HUES48 (cell line): ENCODE data around the gene PIBF1.

Experiments
- H3K27ac ChIP-seq: one replicate; pipeline ENCODE4 v1.7.0; 2013; ENCODE audit warnings: low read depth, low read length, inconsistent platforms
- H3K27me3 ChIP-seq: 2 replicates; pipeline ENCODE4 v1.6.1; 2013; ENCODE audit warnings: mild to moderate bottlenecking, low read length; ENCODE audit not compliant: control insufficient read depth, insufficient read depth
- H3K36me3 ChIP-seq: 2 replicates; pipeline ENCODE4 v1.6.1; 2013; ENCODE audit warnings: low read length; ENCODE audit not compliant: control insufficient read depth, insufficient read depth
- H3K4me1 ChIP-seq: 2 replicates; pipeline ENCODE4 v1.6.1; 2013; ENCODE audit warnings: mild to moderate bottlenecking, low read length; ENCODE audit not compliant: control insufficient read depth, insufficient read depth
- H3K4me3 ChIP-seq: 2 replicates; pipeline ENCODE4 v1.5.1; 2013; ENCODE audit warnings: mild to moderate bottlenecking, low read depth, low read length
- H3K9ac ChIP-seq: 2 replicates; pipeline ENCODE4 v1.6.1; 2013; ENCODE audit warnings: mild to moderate bottlenecking, low read depth, low read length, moderate library complexity
- H3K9me3 ChIP-seq: 2 replicates; pipeline ENCODE4 v1.6.1; 2013; ENCODE audit warnings: low read length; ENCODE audit not compliant: control insufficient read depth, insufficient read depth

PIBF1 gene

GRCh38 chr13:73018336-73018735 is 236.4 kb downstream of the PIBF1 start:
- Histone ChIP-seq H3K36me3 (no peaks in the 10 kb centered on the region), H3K27me3 (no peaks in the 10 kb centered on the region), H3K4me1 (no peaks in the 10 kb centered on the region), H3K9ac (no peak overlapping the region), H3K9me3 (no peaks in the 10 kb centered on the region), H3K27ac (no peak overlapping the region), H3K4me3 (no peak overlapping the region)

- Histone ChIP-seq H3K4me3 (no peak overlapping the region), H3K36me3 (no peaks in the 10 kb centered on the region), H3K27ac (no peak overlapping the region), H3K4me1 (no peaks in the 10 kb centered on the region), H3K9ac (no peak overlapping the region), H3K27me3 (no peaks in the 10 kb centered on the region), H3K9me3 (no peaks in the 10 kb centered on the region)
Observed at GRCh38 chr13:73025217-73026012, 243.5 kb downstream of the PIBF1 start.

- no peak overlapping the region for H3K27ac ChIP-seq
Observed at GRCh38 chr13:73034901-73035300, 253.0 kb downstream of the PIBF1 start.

GRCh38 chr13:73035660-73036059 is 253.7 kb downstream of the PIBF1 start:
- H3K9ac ChIP-seq: no peak overlapping the region
- no peak overlapping the region for H3K4me3 ChIP-seq
- H3K27ac ChIP-seq: no peak overlapping the region
- H3K4me1 ChIP-seq: peaks cover 28% of the 10 kb centered on the region
- no peaks in the 10 kb centered on the region for H3K9me3 ChIP-seq
- H3K36me3 ChIP-seq: no peaks in the 10 kb centered on the region
- 0 out of 2 replicates have a peak, but pooled peaks cover 5% of the 10 kb centered on the region for H3K27me3 ChIP-seq

More at GRCh38 chr13:73034901-73035300, 253.0 kb downstream of the PIBF1 start:
- Histone ChIP-seq H3K27me3 (0 out of 2 replicates have a peak, but pooled peaks cover 5% of the 10 kb centered on the region), H3K9ac (no peak overlapping the region), H3K9me3 (no peaks in the 10 kb centered on the region), H3K4me1 (peaks cover 22% of the 10 kb centered on the region), H3K36me3 (no peaks in the 10 kb centered on the region), H3K4me3 (no peak overlapping the region)

DNA sequence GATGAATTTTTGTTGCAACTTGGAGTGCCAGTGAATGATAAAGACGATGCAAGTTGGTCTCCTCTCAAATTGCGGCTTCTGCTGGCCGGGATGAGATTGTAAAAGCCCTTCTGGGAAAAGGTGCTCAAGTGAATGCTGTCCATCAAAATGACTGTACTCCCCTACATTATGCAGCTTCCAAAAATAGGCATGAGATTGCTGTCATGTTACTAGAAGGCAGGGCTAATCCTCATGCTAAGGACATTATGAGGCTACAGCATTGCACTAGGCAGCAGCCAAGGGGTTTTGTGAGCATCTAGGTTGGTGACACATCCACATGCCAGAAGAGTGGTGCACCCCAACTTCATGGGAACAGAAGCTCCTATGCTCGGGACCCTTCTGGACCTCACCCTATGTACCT is 254.6 kb downstream of the PIBF1 start:
- Histone ChIP-seq H3K4me3 (no peak overlapping the region), H3K9ac (no peak overlapping the region), H3K27ac (no peak overlapping the region), H3K36me3 (no peaks in the 10 kb centered on the region), H3K4me1 (peaks cover 28% of the 10 kb centered on the region), H3K9me3 (no peaks in the 10 kb centered on the region), H3K27me3 (0 out of 2 replicates have a peak, but pooled peaks cover 5% of the 10 kb centered on the region)

DNA sequence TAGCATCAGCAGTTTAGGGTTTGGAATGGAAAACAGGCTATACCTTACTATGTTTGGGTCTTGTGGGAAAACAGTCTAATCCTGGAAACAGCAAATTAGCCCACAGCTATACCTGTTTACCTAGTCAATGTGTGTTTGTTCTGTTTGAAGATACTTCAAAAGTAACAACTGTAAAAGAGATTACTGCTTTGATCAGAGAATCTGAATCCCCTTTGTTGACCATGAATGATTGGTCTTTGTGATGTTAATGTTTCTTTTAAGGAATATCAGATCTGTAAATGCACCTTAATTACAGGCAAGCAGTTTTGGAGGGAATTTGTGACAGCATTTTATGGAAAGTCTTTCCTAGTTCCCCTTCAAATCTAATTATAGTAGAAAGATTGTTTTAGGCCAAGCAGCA is 256.1 kb downstream of the PIBF1 start:
- H3K27ac ChIP-seq: no peak overlapping the region
- 0 out of 2 replicates have a peak, but pooled peaks cover 5% of the 10 kb centered on the region for H3K27me3 ChIP-seq
- H3K9me3 ChIP-seq: no peaks in the 10 kb centered on the region
- H3K4me1 ChIP-seq: peaks cover 28% of the 10 kb centered on the region
- no peak overlapping the region for H3K4me3 ChIP-seq
- no peak overlapping the region for H3K9ac ChIP-seq
- H3K36me3 ChIP-seq: no peaks in the 10 kb centered on the region

DNA sequence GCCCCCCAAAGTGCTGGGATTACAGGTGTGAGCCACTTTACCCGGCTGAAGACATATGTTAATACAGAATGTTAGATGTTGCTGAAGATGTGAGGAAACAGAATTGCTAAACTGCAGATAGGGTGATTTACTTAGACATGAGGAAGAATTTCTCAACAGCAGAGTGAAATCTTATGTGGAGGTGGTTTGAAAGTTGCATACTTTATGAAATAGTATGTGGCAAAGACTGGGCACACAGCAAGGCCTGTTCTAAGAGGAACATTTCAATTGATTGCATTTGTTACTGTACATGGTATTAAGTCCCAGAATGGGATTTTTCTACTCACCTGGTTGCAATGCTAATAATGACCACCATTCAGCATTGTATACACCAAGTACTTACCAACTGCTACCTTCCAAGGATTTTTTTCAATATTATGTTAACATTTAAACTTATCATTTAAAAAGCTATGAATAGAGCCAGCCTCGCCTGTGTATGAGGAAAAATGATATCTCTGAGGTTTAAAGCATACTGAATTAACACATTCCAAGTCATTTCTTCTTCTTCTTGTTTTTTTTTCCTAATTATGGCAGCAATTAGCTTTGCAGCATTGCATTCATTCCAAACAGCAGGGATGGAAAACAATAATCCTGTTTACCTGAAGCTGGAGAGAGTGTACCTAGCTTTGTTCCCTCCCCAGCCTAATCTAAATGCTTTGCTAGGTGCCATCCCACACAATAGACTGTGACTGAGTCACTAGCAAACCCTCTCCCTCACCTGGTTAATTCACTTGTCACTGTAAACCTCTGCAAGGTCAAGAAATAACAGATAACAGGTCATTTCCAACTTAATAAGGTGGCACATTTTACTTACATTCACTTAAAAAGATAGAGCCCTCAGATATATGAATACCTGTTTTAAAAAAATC is 257.5 kb downstream of the PIBF1 start:
- 0 out of 2 replicates have a peak, but pooled peaks cover 5% of the 10 kb centered on the region for H3K27me3 ChIP-seq
- H3K27ac ChIP-seq: peak overlapping the region; percentile 46
- peaks cover 28% of the 10 kb centered on the region for H3K4me1 ChIP-seq
- H3K36me3 ChIP-seq: no peaks in the 10 kb centered on the region
- no peak overlapping the region for H3K9ac ChIP-seq
- H3K4me3 ChIP-seq: no peak overlapping the region
- no peaks in the 10 kb centered on the region for H3K9me3 ChIP-seq

DNA sequence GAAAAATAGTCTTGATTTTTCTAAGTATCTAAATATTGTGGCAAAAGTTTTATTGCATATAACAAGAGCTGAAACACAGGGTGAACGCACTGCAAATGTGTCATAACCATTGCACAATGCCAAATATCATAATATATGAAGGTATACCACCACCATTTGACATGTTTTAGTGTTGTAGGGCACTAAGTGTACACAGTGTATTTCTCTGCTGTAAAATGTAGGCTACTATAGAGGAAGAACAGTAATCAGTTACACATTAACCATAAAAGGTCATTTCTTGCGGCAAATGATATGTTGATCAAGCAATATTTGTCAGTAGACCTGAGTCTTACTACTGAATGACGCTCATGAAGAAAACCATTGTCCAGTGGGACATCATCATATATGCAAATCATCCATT is 258.6 kb downstream of the PIBF1 start:
- H3K9ac ChIP-seq: no peak overlapping the region
- peaks cover 22% of the 10 kb centered on the region for H3K4me1 ChIP-seq

DNA sequence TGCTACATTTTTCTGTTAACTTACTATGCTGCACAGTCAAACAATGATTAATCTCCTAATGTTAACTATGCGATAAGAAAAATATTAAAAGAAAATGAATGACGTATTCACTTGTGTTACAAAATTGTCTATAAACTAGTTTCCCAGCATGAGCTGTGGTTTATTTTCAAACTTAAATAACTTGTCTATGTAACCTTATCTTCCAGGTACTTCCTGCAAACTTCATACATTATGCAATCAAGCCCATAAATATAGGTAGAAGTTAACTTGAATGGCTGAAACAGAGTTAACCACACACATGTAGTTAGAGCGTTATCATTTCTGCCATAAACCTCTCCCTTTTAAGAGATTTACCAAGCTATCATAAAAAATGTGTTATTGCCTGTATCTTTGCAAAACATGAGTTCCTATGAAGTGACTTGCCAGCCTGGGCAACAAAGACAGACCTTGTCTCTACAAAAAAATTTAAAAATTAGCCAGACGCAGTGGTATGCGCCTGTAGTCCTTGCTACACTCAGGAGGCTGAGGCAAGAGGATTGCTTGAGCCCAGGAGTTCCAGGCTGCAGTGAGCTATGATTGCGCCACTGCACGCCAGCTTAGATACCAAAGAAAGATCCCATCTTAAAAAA is 259.1 kb downstream of the PIBF1 start:
- Histone ChIP-seq H3K4me1 (peaks cover 22% of the 10 kb centered on the region), H3K27ac (no peak overlapping the region), H3K4me3 (no peak overlapping the region), H3K36me3 (no peaks in the 10 kb centered on the region), H3K9me3 (no peaks in the 10 kb centered on the region), H3K27me3 (0 out of 2 replicates have a peak, but pooled peaks cover 5% of the 10 kb centered on the region), H3K9ac (no peak overlapping the region)

More for the DNA sequence above, 258.6 kb downstream of the PIBF1 start:
- H3K27me3 ChIP-seq: 0 out of 2 replicates have a peak, but pooled peaks cover 5% of the 10 kb centered on the region
- H3K36me3 ChIP-seq: no peaks in the 10 kb centered on the region
- no peak overlapping the region for H3K4me3 ChIP-seq
- H3K9me3 ChIP-seq: no peaks in the 10 kb centered on the region
- H3K27ac ChIP-seq: no peak overlapping the region

GRCh38 chr13:73045031-73045430 is 263.1 kb downstream of the PIBF1 start:
- H3K9ac ChIP-seq: no peak overlapping the region
- H3K9me3 ChIP-seq: no peaks in the 10 kb centered on the region
- H3K36me3 ChIP-seq: no peaks in the 10 kb centered on the region
- H3K4me3 ChIP-seq: no peak overlapping the region
- H3K27me3 ChIP-seq: no peaks in the 10 kb centered on the region
- H3K4me1 ChIP-seq: peaks cover 5% of the 10 kb centered on the region
- H3K27ac ChIP-seq: no peak overlapping the region
